Hepatocyte (in vitro differentiated cells): ENCODE results near the gene ADTRP. TPM values are rescaled to one million over a fixed set of nuclear protein-coding genes. Genes with fewer than 3 reads are reported as not detected.

ENCODE experiments used
- DNase-seq: peaks from one replicate; pipeline ENCODE4 v3.0.0-alpha.2; 2016; ENCODE audit warnings: low spot score
- H2AFZ ChIP-seq: fragments of 200-600 bp; sonication (generic); 2 replicates; pipeline ENCODE4 v1.6.0; 2016; ENCODE audit warnings: antibody characterized with exemption, mild to moderate bottlenecking
- H3K27ac ChIP-seq: fragments of 200-600 bp; sonication (generic); 2 replicates; pipeline ENCODE4 v1.5.1; 2016; ENCODE audit warnings: mild to moderate bottlenecking
- H3K27me3 ChIP-seq: fragments of 200-600 bp; sonication (generic); 2 replicates; pipeline ENCODE4 v1.6.1; 2016
- H3K36me3 ChIP-seq: fragments of 200-600 bp; sonication (generic); replicated peaks from 2 replicates; pipeline ENCODE4 v1.5.1; 2016; ENCODE audit warnings: low read depth; ENCODE audit not compliant: insufficient read depth
- H3K4me1 ChIP-seq: fragments of 200-600 bp; sonication (generic); 2 replicates; pipeline ENCODE4 v1.5.1; 2016; ENCODE audit warnings: mild to moderate bottlenecking, moderate library complexity; ENCODE audit not compliant: insufficient read depth
- H3K4me2 ChIP-seq: fragments of 200-600 bp; sonication (generic); 2 replicates; pipeline ENCODE4 v1.6.0; 2016
- H3K4me3 ChIP-seq: fragments of 200-600 bp; sonication (generic); 2 replicates; pipeline ENCODE4 v1.5.1; 2016; ENCODE audit warnings: mild to moderate bottlenecking
- H3K79me2 ChIP-seq: fragments of 200-600 bp; sonication (generic); 2 replicates; pipeline ENCODE4 v1.6.0; 2017; ENCODE audit warnings: mild to moderate bottlenecking
- H3K9me2 ChIP-seq: fragments of 200-600 bp; sonication (generic); replicated peaks from 2 replicates; pipeline ENCODE4 v1.6.0; 2017; ENCODE audit warnings: mild to moderate bottlenecking; ENCODE audit not compliant: insufficient read depth
- H3K9me3 ChIP-seq: fragments of 200-600 bp; sonication (generic); 2 replicates; pipeline ENCODE4 v1.5.1; 2016; ENCODE audit warnings: low read depth, mild to moderate bottlenecking
- H4K20me1 ChIP-seq: fragments of 200-600 bp; sonication (generic); 2 replicates; pipeline ENCODE4 v1.6.0; 2016; ENCODE audit warnings: mild to moderate bottlenecking; ENCODE audit not compliant: insufficient read depth, poor library complexity, severe bottlenecking
- CTCF ChIP-seq: fragments of 200-600 bp; sonication (generic); IDR thresholded peaks from 2 replicates; pipeline ENCODE4 v1.5.1; 2016; ENCODE audit warnings: antibody characterized with exemption, mild to moderate bottlenecking; ENCODE audit not compliant: poor library complexity
- EZH2 ChIP-seq: fragments of 200-600 bp; sonication (generic); IDR thresholded peaks from 2 replicates; pipeline ENCODE4 v1.6.1; 2016; ENCODE audit warnings: antibody characterized with exemption, mild to moderate bottlenecking, borderline replicate concordance
- EZH2phosphoT487 ChIP-seq: fragments of 200-600 bp; sonication (generic); IDR thresholded peaks from one replicate; pipeline ENCODE4 v1.6.1; 2018; ENCODE audit warnings: antibody characterized with exemption, mild to moderate bottlenecking, low read depth, moderate library complexity; ENCODE audit not compliant: unreplicated experiment, severe bottlenecking
- WGBS: methylation state at CpG from one replicate; pipeline ENCODE4 v1.1.6; 2016; ENCODE audit warnings: low lambda C conversion rate; ENCODE audit errors: missing lambda C conversion rate; 5-methylcytosine and 5-hydroxymethylcytosine counted together
- polyA plus RNA-seq: library from polyadenylated mRNA; unstranded; fragments of >200 nt; fragmentation: Nextera tagmentation; extraction: Ambion mirVana; gene quantifications from 2 replicates; pipeline ENCODE4 v1.2.1, GENCODE V29; 2016
- total RNA-seq: library from RNA; depleted of rRNA; stranded (reverse); fragments of >200 nt; gene quantifications from 2 replicates; pipeline ENCODE4 v1.2.3, GENCODE V29; 2014

ADTRP gene
- total and polyA plus RNA-seq, 2 experiments from 2014 or later, result 4.1 to 9.8 TPM

- no peak overlapping the region for H3K4me2 ChIP-seq
- H3K9me2 ChIP-seq, result no peaks in the 10 kb centered on the region
- H4K20me1 ChIP-seq, result no peaks in the 10 kb centered on the region
- H3K27me3 ChIP-seq, result no peaks in the 10 kb centered on the region
- H3K9me3 ChIP-seq, result no peaks in the 10 kb centered on the region
- no peaks in the 10 kb centered on the region for H3K79me2 ChIP-seq
- H3K36me3 ChIP-seq, result no peaks in the 10 kb centered on the region
- no peak for DNase-seq
- H3K4me3 ChIP-seq, result no peak overlapping the region
- no peak overlapping the region for H3K27ac ChIP-seq
- H3K4me1 ChIP-seq, result peaks cover 52% of the 10 kb centered on the region
- WGBS, result 96% methylated on average over 1 of the region's 1 CpG
- TF ChIP-seq EZH2phosphoT487, result no peak
- TF ChIP-seq EZH2, result no peak
- TF ChIP-seq CTCF, result no peak
- H2AFZ ChIP-seq, result no peak overlapping the region
Observed at GRCh38 chr6:11764250-11764604, 14.4 kb downstream of the ADTRP start.

- H3K27me3 ChIP-seq, result no peaks in the 10 kb centered on the region
- H3K27ac ChIP-seq, result peak overlapping the region; percentile 74
- no peak overlapping the region for H3K4me3 ChIP-seq
- H3K79me2 ChIP-seq, result no peaks in the 10 kb centered on the region
- no peak for TF ChIP-seq CTCF
- no peak for TF ChIP-seq EZH2phosphoT487
- no peak for TF ChIP-seq EZH2
- no peak for DNase-seq
- peak overlapping the region; percentile 44 for H3K4me2 ChIP-seq
- no peaks in the 10 kb centered on the region for H3K36me3 ChIP-seq
- peaks cover 52% of the 10 kb centered on the region for H3K4me1 ChIP-seq
- H2AFZ ChIP-seq, result no peak overlapping the region
- H3K9me3 ChIP-seq, result no peaks in the 10 kb centered on the region
- no peaks in the 10 kb centered on the region for H4K20me1 ChIP-seq
- whole genome bisulfite sequencing, result 91% methylated on average over 4 of the region's 4 CpGs
- H3K9me2 ChIP-seq, result no peaks in the 10 kb centered on the region
Observed at GRCh38 chr6:11763460-11764249, 14.9 kb downstream of the ADTRP start.

GRCh38 chr6:11762794-11763459 lies 15.7 kb downstream of the ADTRP start:
- no peaks in the 10 kb centered on the region for H3K79me2 ChIP-seq
- TF ChIP-seq EZH2phosphoT487 (no peak), CTCF (no peak), EZH2 (no peak)
- H3K4me2 ChIP-seq, result peak overlapping the region; percentile 44
- H3K36me3 ChIP-seq, result no peaks in the 10 kb centered on the region
- H2AFZ ChIP-seq, result no peak overlapping the region
- peak overlapping the region; percentile 74 for H3K27ac ChIP-seq
- no peak overlapping the region for H3K4me3 ChIP-seq
- H4K20me1 ChIP-seq, result no peaks in the 10 kb centered on the region
- DNase-seq, result no peak
- H3K27me3 ChIP-seq, result no peaks in the 10 kb centered on the region
- H3K9me3 ChIP-seq, result no peaks in the 10 kb centered on the region
- WGBS, result 42% methylated on average over 4 of the region's 4 CpGs
- H3K4me1 ChIP-seq, result peaks cover 52% of the 10 kb centered on the region
- no peaks in the 10 kb centered on the region for H3K9me2 ChIP-seq
